Stimulated activated CD4-positive, alpha-beta T cell treated with anti-CD3 and anti-CD28 coated beads, Interleukin-15, amount 100 ng/mL, for 48 hours (primary cell): ENCODE data around the gene CCDC81.

Experiments used
- DNase-seq, 2 donors: peaks; one replicate each; pipeline ENCODE4 v3.0.0-alpha.2; 2020; ENCODE audit warnings: low read depth in 2 of 2

Gene CCDC81

GRCh38 chr11:86464509-86465221, 90.0 kb downstream of the CCDC81 start:
- DNase-seq: no peak

DNA sequence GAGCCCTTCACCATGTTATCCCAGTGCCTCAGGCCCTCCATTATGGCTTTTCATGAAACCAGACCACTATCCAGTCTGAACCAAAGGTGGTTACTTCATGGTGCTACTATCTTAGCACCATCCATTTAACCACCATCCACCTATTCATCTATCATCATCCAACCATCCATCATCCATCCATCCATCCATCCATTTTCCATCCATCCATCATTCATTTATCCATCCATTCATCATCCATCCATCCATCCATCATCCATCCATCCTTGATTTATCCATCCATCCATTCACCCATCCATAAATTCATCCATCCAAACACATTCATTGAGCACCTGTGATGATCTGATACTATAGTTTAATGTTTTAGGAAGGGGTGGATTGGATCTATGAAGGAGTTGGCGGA, 93.5 kb downstream of the CCDC81 start:
- DNase-seq: no peak

DNA sequence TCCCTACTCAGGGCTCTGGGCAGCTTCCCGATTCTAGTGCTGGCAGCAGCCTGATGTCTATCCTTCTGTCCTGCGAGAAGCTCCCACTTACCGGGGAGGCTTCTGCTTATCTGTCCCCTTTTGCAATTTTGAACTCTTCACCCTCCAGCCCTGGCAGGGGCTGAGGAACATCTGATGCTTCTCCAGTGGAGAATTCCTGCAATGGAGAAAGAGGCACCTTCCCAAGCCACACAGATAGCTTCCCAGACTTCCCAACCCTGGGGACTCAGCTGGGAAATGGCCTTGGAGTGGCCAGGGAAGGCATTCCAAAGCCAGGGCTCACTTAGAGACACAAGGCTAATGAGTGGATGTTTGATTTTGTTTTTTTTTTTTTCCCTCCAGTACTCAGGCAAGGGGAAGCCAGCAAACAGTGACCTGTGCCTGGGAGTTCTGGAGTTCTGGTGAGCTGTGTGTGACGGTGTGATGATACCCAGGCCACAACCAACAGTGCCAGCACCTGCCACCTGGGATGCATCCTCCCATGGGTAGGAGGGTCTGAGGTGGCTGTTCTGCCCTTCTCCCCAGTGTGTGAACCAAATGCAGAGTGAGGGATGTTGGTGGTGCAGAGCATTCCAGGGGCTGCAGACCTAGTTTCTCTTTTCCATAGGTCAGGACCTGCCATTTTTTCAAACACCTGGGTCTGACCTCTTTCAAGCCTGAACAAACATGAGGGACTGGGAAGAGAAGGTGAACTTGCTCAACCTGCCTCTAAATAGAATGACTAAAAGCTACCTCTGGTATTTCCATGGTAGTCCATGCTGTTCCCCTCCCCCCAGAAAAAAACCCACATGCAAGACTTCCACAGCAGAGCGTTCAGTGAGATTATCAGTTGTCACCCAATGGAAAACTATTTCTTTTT, 95.1 kb downstream of the CCDC81 start:
- DNase-seq: no peak
